ENCODE results near the gene SHANK3. TPM values are rescaled to one million over a fixed set of nuclear protein-coding genes. Genes with fewer than 3 reads are reported as not detected.
A peak's percentile ranks its signal among the peaks of the same experiment; 100 is the strongest.

SHANK3 gene
- total RNA-seq, 2 donors from 2014 or later, result 0.07 TPM; not detected in 1

DNA sequence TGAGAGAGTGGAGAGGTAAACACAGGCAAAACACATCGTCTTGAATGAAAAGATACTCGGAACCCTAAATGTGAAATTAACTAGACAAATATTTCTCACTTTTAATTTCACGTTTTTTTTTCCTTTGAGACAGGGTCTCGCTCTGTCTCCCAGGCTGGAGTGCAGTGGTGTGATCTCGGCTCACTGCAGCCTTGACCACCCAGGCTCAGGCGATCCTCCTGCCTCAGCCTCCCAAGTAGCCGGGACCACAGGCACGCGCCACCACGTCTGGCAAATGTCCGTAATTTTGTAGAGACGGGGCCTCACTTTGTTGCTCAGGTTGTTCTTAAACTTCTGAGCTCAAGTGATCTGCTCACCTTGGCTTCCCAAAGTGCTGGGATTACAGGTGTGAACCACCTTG lies 7.4 kb upstream of the SHANK3 start:
- peaks cover 31% of the 10 kb centered on the region for H3K27me3 Mint-ChIP-seq
- no peak overlapping the region for H3K27ac Mint-ChIP-seq
- peaks cover 3% of the 10 kb centered on the region for H3K36me3 Mint-ChIP-seq (ENCODE audit: low read depth)
- DNase-seq (no peak), ATAC-seq (no peak)
- H3K4me3 Mint-ChIP-seq, result no peak overlapping the region
- H3K9me3 ChIP-seq (ENCODE audit: control insufficient read depth, low read length, poor library complexity, severe bottlenecking), result no peaks in the 10 kb centered on the region
- H3K4me1 Mint-ChIP-seq, result no peaks in the 10 kb centered on the region

DNA sequence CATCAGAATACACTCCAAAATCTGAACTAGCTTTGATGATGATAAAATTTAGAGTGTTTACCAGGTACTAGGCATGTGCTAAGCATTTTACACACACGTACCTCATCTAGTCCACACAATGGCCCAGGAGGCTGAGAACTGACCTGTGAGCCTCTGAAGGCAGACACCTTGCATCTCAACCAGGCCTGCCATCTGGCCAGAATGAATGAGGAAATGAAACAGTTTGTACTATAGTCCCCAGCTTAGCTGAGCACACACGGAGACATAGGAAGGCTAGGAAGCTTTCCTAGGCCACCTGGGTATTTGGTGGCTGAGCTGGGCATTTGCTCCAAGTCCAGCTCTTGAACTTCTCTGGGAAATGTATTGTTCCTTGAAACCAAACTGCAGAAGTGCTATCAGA lies 6.9 kb upstream of the SHANK3 start:
- ATAC-seq (no peak), DNase-seq (no peak)
- no peak overlapping the region for H3K27ac Mint-ChIP-seq
- peaks cover 36% of the 10 kb centered on the region for H3K27me3 Mint-ChIP-seq
- peaks cover 3% of the 10 kb centered on the region for H3K4me1 Mint-ChIP-seq
- peaks cover 7% of the 10 kb centered on the region for H3K36me3 Mint-ChIP-seq (ENCODE audit: low read depth)
- no peaks in the 10 kb centered on the region for H3K9me3 ChIP-seq (ENCODE audit: control insufficient read depth, low read length, poor library complexity, severe bottlenecking)
- H3K4me3 Mint-ChIP-seq, result no peak overlapping the region

DNA sequence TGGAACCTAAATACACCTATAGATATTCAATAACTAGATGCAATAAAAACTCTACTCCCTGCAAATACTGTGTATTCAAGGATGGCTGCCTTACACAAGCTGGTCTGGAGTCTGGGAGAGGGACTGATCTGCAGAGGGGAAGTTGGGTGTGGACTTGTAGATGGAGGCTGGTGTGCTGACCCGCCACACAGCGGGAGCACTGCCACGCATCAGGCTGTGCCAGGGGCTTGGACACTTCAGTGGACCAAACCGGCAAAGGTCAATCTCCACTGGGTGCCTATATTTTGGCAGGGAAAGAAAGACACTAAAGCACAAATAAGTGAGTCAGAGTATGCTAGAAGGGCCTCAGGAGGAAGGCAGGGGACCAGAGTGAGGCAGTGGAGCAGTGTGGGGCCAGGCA lies 2.1 kb upstream of the SHANK3 start:
- peak overlapping the region; percentile 39 for H3K4me3 Mint-ChIP-seq
- H3K4me1 Mint-ChIP-seq, result peaks cover 22% of the 10 kb centered on the region
- peaks cover 11% of the 10 kb centered on the region for H3K36me3 Mint-ChIP-seq (ENCODE audit: low read depth)
- peaks cover 52% of the 10 kb centered on the region for H3K27me3 Mint-ChIP-seq
- H3K27ac Mint-ChIP-seq, result no peak overlapping the region
- no peak for ATAC-seq
- DNase-seq, result no peak
- no peaks in the 10 kb centered on the region for H3K9me3 ChIP-seq (ENCODE audit: control insufficient read depth, low read length, poor library complexity, severe bottlenecking)

DNA sequence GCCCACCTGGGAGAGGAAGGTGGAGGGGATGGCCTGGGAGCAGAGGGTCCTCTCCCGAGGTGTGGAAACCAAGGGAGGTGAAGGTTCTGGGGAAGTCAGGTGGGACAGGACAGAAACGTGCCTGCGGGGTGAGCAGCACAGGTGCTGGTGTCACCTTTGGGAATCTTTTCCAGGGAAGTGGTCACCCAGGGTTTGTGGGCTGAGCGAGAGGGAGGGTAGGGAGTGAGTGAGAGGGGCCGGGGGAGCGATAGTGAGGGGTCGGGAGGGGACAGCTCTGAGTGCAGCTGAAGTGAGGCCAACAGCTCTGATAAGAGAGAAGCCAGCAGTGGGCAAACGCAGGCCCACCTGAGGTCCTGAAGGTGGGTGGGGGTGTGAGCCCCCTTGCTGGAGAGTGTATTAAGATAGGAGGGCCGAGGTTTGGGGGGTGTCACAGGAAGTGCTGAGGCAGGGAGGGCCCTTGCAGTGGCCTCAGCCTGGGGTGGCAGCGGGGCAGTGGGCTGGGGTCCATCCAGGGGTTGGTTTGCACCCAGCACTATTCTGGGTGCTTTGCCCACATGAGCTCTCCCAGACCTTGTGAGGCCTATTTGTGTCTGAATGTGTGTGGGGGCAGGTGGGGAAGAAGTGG lies 1.6 kb upstream of the SHANK3 start:
- H3K27ac Mint-ChIP-seq, result no peak overlapping the region

GRCh38 chr22:50671641-50672040 lies 982 bp upstream of the SHANK3 start:
- Mint-ChIP-seq H3K27ac (no peak overlapping the region), H3K4me1 (peaks cover 28% of the 10 kb centered on the region), H3K4me3 (peak overlapping the region; percentile 55), H3K36me3 (ENCODE audit: low read depth) (peaks cover 14% of the 10 kb centered on the region), H3K27me3 (peaks cover 59% of the 10 kb centered on the region)
- H3K9me3 ChIP-seq (ENCODE audit: control insufficient read depth, low read length, poor library complexity, severe bottlenecking), result no peaks in the 10 kb centered on the region
- DNase-seq (no peak), ATAC-seq (no peak)

More for the DNA sequence above, 1.6 kb upstream of the SHANK3 start:
- H3K9me3 ChIP-seq (ENCODE audit: control insufficient read depth, low read length, poor library complexity, severe bottlenecking), result no peaks in the 10 kb centered on the region
- no peak for ATAC-seq
- DNase-seq, result no peak
- peaks cover 57% of the 10 kb centered on the region for H3K27me3 Mint-ChIP-seq
- H3K4me3 Mint-ChIP-seq, result peak overlapping the region; percentile 39
- peaks cover 14% of the 10 kb centered on the region for H3K36me3 Mint-ChIP-seq (ENCODE audit: low read depth)
- peaks cover 27% of the 10 kb centered on the region for H3K4me1 Mint-ChIP-seq

GRCh38 chr22:50672041-50672440 lies 582 bp upstream of the SHANK3 start:
- peaks cover 14% of the 10 kb centered on the region for H3K36me3 Mint-ChIP-seq (ENCODE audit: low read depth)
- no peak for ATAC-seq
- H3K4me1 Mint-ChIP-seq, result peaks cover 28% of the 10 kb centered on the region
- no peak for DNase-seq
- no peak overlapping the region for H3K27ac Mint-ChIP-seq
- peak overlapping the region; percentile 87 for H3K4me3 Mint-ChIP-seq
- H3K27me3 Mint-ChIP-seq, result peaks cover 55% of the 10 kb centered on the region
- H3K9me3 ChIP-seq (ENCODE audit: control insufficient read depth, low read length, poor library complexity, severe bottlenecking), result no peaks in the 10 kb centered on the region

GRCh38 chr22:50673231-50674129 lies 857 bp downstream of the SHANK3 start:
- no peaks in the 10 kb centered on the region for H3K9me3 ChIP-seq (ENCODE audit: control insufficient read depth, low read length, poor library complexity, severe bottlenecking)
- Mint-ChIP-seq H3K36me3 (ENCODE audit: low read depth) (peaks cover 14% of the 10 kb centered on the region), H3K27ac (no peak overlapping the region), H3K27me3 (peaks cover 43% of the 10 kb centered on the region), H3K4me3 (peak overlapping the region; percentile 87), H3K4me1 (peaks cover 28% of the 10 kb centered on the region)
- ATAC-seq, result peak; percentile 38
- DNase-seq, result no peak

- H3K27ac Mint-ChIP-seq, result no peak overlapping the region
- no peak for DNase-seq
- no peak for ATAC-seq
- H3K27me3 Mint-ChIP-seq, result peaks cover 41% of the 10 kb centered on the region
- H3K36me3 Mint-ChIP-seq (ENCODE audit: low read depth), result peaks cover 14% of the 10 kb centered on the region
- H3K4me3 Mint-ChIP-seq, result peak overlapping the region; percentile 31
- no peaks in the 10 kb centered on the region for H3K9me3 ChIP-seq (ENCODE audit: control insufficient read depth, low read length, poor library complexity, severe bottlenecking)
- peaks cover 28% of the 10 kb centered on the region for H3K4me1 Mint-ChIP-seq
Observed at GRCh38 chr22:50674130-50674500, 1.5 kb downstream of the SHANK3 start.

GRCh38 chr22:50674606-50675552 lies 2.3 kb downstream of the SHANK3 start:
- H3K4me3 Mint-ChIP-seq, result peak overlapping the region; percentile 82
- DNase-seq (no peak), ATAC-seq (peak; percentile 41)
- peaks cover 41% of the 10 kb centered on the region for H3K27me3 Mint-ChIP-seq
- no peak overlapping the region for H3K27ac Mint-ChIP-seq
- H3K36me3 Mint-ChIP-seq (ENCODE audit: low read depth), result peaks cover 14% of the 10 kb centered on the region
- H3K9me3 ChIP-seq (ENCODE audit: control insufficient read depth, low read length, poor library complexity, severe bottlenecking), result no peaks in the 10 kb centered on the region
- peaks cover 28% of the 10 kb centered on the region for H3K4me1 Mint-ChIP-seq

- Mint-ChIP-seq H3K27me3 (peaks cover 37% of the 10 kb centered on the region), H3K36me3 (ENCODE audit: low read depth) (peaks cover 11% of the 10 kb centered on the region), H3K4me3 (peak overlapping the region; percentile 82), H3K4me1 (peaks cover 26% of the 10 kb centered on the region), H3K27ac (no peak overlapping the region)
- H3K9me3 ChIP-seq (ENCODE audit: control insufficient read depth, low read length, poor library complexity, severe bottlenecking), result no peaks in the 10 kb centered on the region
- ATAC-seq (no peak), DNase-seq (no peak)
Observed at GRCh38 chr22:50675553-50676179, 3.0 kb downstream of the SHANK3 start.

DNA sequence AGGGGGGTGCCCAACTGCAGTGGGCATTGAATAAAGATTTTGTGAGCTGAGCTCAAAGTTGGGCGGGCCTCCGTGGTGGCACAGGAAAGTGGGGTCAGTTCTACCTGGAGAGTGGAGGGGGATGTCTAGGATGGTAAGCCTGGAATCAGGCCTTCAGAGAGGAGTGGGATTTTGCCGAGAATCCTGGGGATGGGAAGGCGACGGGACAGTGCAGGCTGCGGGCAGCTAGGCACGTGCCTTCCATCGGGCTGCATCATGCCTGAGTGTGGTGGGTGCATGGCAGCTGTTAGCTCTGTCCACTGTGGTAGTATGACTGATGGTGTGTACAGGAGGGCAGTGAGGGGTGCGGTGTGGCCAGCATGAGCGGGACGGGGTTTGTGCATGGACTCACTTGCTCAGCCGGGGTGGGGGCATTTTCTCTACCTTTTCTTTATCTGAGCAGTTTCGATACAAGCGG lies 3.6 kb downstream of the SHANK3 start:
- no peak for DNase-seq
- no peak overlapping the region for H3K27ac Mint-ChIP-seq

GRCh38 chr22:50676661-50677492 lies 4.3 kb downstream of the SHANK3 start:
- H3K36me3 Mint-ChIP-seq (ENCODE audit: low read depth), result peaks cover 6% of the 10 kb centered on the region
- ATAC-seq, result no peak
- H3K9me3 ChIP-seq (ENCODE audit: control insufficient read depth, low read length, poor library complexity, severe bottlenecking), result no peaks in the 10 kb centered on the region
- H3K4me1 Mint-ChIP-seq, result peaks cover 22% of the 10 kb centered on the region
- no peak for DNase-seq
- peaks cover 25% of the 10 kb centered on the region for H3K27me3 Mint-ChIP-seq
- no peak overlapping the region for H3K27ac Mint-ChIP-seq
- peak overlapping the region; percentile 82 for H3K4me3 Mint-ChIP-seq

More for the DNA sequence above, 3.6 kb downstream of the SHANK3 start:
- Mint-ChIP-seq H3K36me3 (ENCODE audit: low read depth) (peaks cover 8% of the 10 kb centered on the region), H3K4me3 (peak overlapping the region; percentile 82), H3K27me3 (peaks cover 32% of the 10 kb centered on the region), H3K4me1 (peaks cover 25% of the 10 kb centered on the region)
- no peaks in the 10 kb centered on the region for H3K9me3 ChIP-seq (ENCODE audit: control insufficient read depth, low read length, poor library complexity, severe bottlenecking)
- ATAC-seq, result no peak
